Thymus (tissue), 11 donors: ENCODE results near the gene JUP. TPM values are rescaled to one million over a fixed set of nuclear protein-coding genes. Genes with fewer than 3 reads are reported as not detected.
A peak's percentile ranks its signal among the peaks of the same experiment; 100 is the strongest.

Experiments used
- DNase-seq, 9 donors: peaks; one replicate each; pipeline ENCODE4 v3.0.0-alpha.2; 2013; ENCODE audit warnings: low spot score in 9 of 9, low read depth in 6 of 9, missing footprints in 1 of 9
- H3K27ac ChIP-seq, 2 donors: one replicate each; pipeline ENCODE4 v1.5.1; 2013; ENCODE audit warnings: control low read depth in 1 of 2, low read depth in 1 of 2, low read length in 1 of 2, mild to moderate bottlenecking in 1 of 2, moderate library complexity in 1 of 2
- H3K27me3 ChIP-seq, 2 donors: one replicate each; pipeline ENCODE4 v1.5.1; 2013; ENCODE audit warnings: low read length in 1 of 2; ENCODE audit not compliant: control insufficient read depth in 2 of 2, insufficient read depth in 1 of 2
- H3K36me3 ChIP-seq, 2 donors: one replicate each; pipeline ENCODE4 v1.5.1; 2013; ENCODE audit warnings: low read length in 1 of 2, mild to moderate bottlenecking in 1 of 2, moderate library complexity in 1 of 2; ENCODE audit not compliant: control insufficient read depth in 2 of 2, insufficient read depth in 2 of 2
- H3K4me1 ChIP-seq, 2 donors: one replicate each; pipeline ENCODE4 v1.5.1; 2013; ENCODE audit warnings: low read length in 2 of 2; ENCODE audit not compliant: control insufficient read depth in 2 of 2, insufficient read depth in 2 of 2
- H3K4me3 ChIP-seq, 2 donors: one replicate each; pipeline ENCODE4 v1.5.1; 2013; ENCODE audit warnings: low read length in 2 of 2, control low read depth in 1 of 2, mild to moderate bottlenecking in 1 of 2
- H3K9me3 ChIP-seq, 2 donors: one replicate each; pipeline ENCODE4 v1.5.1; 2013; ENCODE audit warnings: low read length in 1 of 2, mild to moderate bottlenecking in 1 of 2; ENCODE audit not compliant: control insufficient read depth in 2 of 2, insufficient read depth in 1 of 2
- WGBS: extraction: QIAGEN DNeasy Blood & Tissue Kit; methylation state at CpG from one replicate; pipeline ENCODE4 v1.1.7; 2013; 5-methylcytosine and 5-hydroxymethylcytosine counted together
- polyA plus RNA-seq: library from polyadenylated mRNA; stranded (reverse); fragments of 200-250 nt; gene quantifications from one replicate; pipeline ENCODE4 v1.2.3, GENCODE V29; 2013
- total RNA-seq: library from RNA; stranded (reverse); fragments of 120-200 nt; gene quantifications from one replicate; pipeline ENCODE4 v1.2.4, GENCODE V29; 2013
- donor health status: healthy.

The JUP gene
- total and polyA plus RNA-seq, 2 donors: 27.0 to 87.6 TPM

DNA sequence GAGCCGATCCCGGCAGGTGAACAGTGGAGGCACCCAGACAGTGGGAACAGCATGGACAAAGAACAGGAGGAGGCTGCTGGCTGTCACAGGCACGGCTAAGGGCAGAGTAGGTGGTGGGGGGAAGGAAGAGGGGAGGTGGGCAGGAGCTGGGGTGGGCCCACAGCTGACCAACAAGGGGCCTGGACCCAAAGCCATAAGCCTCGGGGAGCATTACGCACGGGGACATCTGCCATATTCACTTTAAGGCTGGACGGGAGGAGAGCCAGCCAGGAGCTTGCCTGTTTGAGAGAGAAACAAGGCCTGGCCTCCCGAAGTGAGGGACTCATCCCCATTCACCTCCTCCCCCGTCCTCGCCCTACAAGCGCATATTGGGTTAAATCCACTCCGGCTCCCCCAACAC lies 32.4 kb downstream of the JUP start:
- Histone ChIP-seq H3K27ac (no peak overlapping the region), H3K4me3 (no peak overlapping the region), H3K4me1 (no peaks in the 10 kb centered on the region), H3K27me3 (no peaks in the 10 kb centered on the region), H3K36me3 (peaks cover 9 to 27% of the 10 kb centered on the region in 2 donors), H3K9me3 (no peaks in the 10 kb centered on the region)
- no peak for DNase-seq
- 94% methylated on average over 12 of the region's 12 CpGs for WGBS

DNA sequence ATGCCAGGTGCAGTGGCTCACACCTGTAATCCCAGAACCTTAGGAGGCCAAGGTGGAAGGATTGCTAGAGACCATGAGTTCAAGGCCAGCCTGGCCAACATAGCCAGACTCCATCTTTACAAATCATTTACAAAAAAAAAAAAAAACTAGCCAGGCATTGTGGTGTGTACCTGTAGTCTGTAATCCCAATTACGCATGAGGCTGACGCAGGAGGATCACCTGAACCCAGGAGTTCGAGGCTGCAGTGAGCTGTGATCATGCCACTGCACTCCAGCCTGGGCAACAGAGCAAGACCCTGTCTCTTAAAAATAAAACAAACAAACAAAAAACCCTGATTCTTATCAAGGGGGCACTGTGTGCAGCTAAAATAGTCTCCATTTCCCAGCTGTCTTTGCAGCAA lies 35.2 kb downstream of the JUP start:
- no peak for DNase-seq
- Histone ChIP-seq H3K4me3 (no peak overlapping the region), H3K36me3 (peaks cover 6 to 9% of the 10 kb centered on the region in 2 donors), H3K27ac (no peak overlapping the region), H3K9me3 (no peaks in the 10 kb centered on the region), H3K4me1 (no peaks in the 10 kb centered on the region), H3K27me3 (no peaks in the 10 kb centered on the region)
- WGBS: 82% methylated on average over 3 of the region's 3 CpGs

DNA sequence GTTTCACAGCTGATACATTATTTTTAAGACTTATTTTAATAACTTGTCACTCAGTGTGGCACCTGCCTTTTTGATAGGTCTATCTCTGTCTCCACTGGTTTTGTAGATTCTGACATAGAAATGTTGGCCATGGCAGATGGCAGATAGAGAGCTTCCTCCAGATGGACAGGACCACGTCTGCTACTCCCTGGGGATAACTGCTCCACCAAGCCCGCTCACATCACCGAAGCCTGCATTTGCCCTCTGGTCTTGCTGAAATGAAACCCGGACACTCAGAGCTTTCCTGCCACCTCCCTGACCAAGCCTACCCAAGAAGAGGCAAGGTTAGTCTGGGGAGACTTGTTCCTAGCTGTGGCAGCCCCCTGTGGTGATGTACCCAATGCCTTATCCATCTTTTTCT lies 35.6 kb downstream of the JUP start:
- DNase-seq: no peak
- 96% methylated on average over 4 of the region's 4 CpGs for WGBS
- Histone ChIP-seq H3K9me3 (no peaks in the 10 kb centered on the region), H3K4me1 (no peaks in the 10 kb centered on the region), H3K4me3 (no peak overlapping the region), H3K27ac (no peak overlapping the region), H3K27me3 (no peaks in the 10 kb centered on the region), H3K36me3 (peaks cover 4 to 9% of the 10 kb centered on the region in 2 donors)

DNA sequence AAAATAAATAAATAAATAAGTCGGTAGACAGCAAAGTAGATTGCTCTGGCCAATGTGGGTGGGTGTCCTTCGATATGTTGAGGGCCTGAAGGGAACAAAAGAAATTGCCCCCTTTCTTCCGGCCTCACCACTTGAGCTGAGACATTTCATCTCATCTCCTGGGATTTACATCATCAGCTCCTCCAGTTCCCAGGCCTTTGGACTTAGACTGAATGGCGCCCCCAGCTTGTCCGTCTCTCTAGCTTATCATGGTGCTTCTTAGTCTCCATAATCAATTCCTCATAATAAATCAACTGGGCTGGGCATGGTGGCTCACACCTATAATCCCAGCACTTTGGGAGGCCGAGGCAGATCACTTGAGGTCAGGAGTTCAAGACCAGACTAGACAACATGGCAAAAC lies 38.2 kb downstream of the JUP start:
- no peak overlapping the region for H3K4me3 ChIP-seq
- no peaks in the 10 kb centered on the region for H3K27me3 ChIP-seq
- no peaks in the 10 kb centered on the region for H3K9me3 ChIP-seq
- no peaks in the 10 kb centered on the region for H3K36me3 ChIP-seq
- H3K27ac ChIP-seq: no peak overlapping the region
- no peaks in the 10 kb centered on the region for H3K4me1 ChIP-seq
- WGBS: 98% methylated on average over 6 of the region's 6 CpGs
- DNase-seq: no peak

DNA sequence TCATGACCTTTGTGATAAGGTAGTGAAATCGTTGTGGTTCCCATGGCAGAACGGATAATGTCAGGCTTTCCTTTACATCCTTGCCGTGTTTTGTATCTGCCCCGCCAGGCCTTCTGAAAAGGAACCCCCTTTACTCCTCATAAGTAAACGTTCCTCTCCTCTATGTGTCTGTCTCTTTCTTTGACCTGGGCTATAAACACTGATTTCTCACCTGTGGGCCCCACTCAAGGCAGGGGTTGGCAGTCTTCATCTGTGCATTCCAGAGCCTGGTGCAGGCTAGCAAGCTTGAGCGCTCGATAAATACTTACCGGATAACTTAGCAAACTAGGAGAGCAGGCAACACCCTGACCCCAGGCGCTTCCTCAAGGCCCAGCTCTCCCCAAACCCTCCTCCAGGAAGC lies 44.8 kb downstream of the JUP start:
- Histone ChIP-seq H3K27me3 (peaks cover 6 to 12% of the 10 kb centered on the region in 2 donors), H3K9me3 (no peaks in the 10 kb centered on the region), H3K4me3 (no peak overlapping the region), H3K27ac (no peak overlapping the region), H3K36me3 (no peaks in the 10 kb centered on the region), H3K4me1 (peaks cover 0 to 6% of the 10 kb centered on the region in 2 donors)
- DNase-seq: no peak
- WGBS: 92% methylated on average over 9 of the region's 9 CpGs

DNA sequence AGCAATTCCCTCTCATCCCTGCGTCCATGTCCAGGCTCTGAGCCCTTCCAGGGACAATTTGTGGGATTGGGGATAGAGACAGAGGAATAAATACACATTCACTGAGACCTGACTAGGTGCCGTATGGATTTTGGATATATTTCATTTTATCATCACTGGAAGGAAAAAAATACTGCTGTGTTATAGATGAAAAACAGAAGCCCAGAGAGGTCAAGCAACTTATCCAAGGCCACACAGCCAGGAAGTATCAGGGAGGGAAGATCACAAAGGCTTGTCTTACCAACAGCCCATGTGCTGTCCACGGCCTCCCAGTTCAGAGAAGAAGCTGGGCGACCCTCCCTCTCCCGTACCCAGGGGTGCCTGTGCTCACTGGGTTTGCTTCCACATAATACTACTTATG lies 46.0 kb downstream of the JUP start:
- no peaks in the 10 kb centered on the region for H3K36me3 ChIP-seq
- H3K9me3 ChIP-seq: no peaks in the 10 kb centered on the region
- 99% methylated on average over 5 of the region's 5 CpGs for WGBS

DNA sequence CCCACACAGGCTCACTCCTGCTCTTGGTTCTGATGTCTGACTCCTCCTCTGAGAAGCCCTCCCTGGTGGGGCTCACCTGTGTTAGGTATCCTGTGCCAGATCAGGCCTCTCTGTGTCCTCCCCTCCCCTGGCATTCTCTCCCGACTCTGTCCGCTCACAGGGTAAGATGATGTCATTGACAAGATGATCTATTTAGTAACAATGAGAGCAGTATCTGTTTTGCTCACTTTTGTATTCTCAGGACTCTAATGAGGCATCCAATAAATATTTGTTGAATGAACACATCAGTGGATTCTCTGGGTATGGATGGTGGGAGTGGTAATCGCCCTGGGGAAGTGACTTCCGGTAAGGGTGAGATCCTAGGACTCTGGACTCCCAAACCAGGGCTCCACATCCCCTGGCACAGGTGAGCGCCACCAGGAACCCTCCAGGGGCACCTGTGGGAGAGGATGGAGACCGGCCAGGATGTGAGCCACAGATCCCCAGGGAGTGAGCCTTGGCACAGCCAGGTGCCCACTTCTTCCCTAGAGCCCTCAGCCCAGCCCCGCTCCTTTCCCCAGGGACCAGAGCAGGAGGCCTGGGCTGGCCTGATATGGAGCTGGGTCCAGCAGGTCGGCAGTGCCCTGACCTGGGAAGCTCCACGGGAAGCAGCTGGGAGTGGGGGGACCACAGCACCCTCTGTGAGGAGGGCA lies 46.7 kb downstream of the JUP start:
- peaks cover 0 to 11% of the 10 kb centered on the region in 2 donors for H3K4me1 ChIP-seq
- H3K27ac ChIP-seq: no peak overlapping the region
- H3K9me3 ChIP-seq: no peaks in the 10 kb centered on the region
- H3K27me3 ChIP-seq: peaks cover 21 to 31% of the 10 kb centered on the region in 2 donors
- H3K36me3 ChIP-seq: no peaks in the 10 kb centered on the region
- WGBS: 93% methylated on average over 9 of the region's 9 CpGs
- H3K4me3 ChIP-seq: no peak overlapping the region
- DNase-seq: no peak

More for the DNA sequence above, 46.0 kb downstream of the JUP start:
- H3K27ac ChIP-seq: no peak overlapping the region
- no peak overlapping the region for H3K4me3 ChIP-seq
- H3K4me1 ChIP-seq: peaks cover 0 to 6% of the 10 kb centered on the region in 2 donors
- DNase-seq: no peak
- peaks cover 15 to 24% of the 10 kb centered on the region in 2 donors for H3K27me3 ChIP-seq

DNA sequence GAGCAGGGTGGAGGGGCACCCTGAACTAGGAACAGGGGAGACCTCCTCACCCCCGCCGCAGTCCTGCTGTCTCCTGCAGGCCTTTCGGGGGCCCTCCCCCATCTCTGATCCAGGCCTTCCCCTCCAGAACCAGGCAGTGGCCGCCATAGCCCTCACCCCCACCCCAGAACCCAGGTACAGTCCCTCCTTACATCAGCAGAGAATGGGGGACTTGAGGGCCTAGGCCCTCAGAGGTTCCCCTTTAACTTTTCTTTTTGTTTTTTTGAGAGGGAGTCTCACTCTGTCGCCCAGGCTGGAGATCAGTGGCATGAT lies 47.8 kb downstream of the JUP start:
- WGBS: 98% methylated on average over 5 of the region's 5 CpGs

DNA sequence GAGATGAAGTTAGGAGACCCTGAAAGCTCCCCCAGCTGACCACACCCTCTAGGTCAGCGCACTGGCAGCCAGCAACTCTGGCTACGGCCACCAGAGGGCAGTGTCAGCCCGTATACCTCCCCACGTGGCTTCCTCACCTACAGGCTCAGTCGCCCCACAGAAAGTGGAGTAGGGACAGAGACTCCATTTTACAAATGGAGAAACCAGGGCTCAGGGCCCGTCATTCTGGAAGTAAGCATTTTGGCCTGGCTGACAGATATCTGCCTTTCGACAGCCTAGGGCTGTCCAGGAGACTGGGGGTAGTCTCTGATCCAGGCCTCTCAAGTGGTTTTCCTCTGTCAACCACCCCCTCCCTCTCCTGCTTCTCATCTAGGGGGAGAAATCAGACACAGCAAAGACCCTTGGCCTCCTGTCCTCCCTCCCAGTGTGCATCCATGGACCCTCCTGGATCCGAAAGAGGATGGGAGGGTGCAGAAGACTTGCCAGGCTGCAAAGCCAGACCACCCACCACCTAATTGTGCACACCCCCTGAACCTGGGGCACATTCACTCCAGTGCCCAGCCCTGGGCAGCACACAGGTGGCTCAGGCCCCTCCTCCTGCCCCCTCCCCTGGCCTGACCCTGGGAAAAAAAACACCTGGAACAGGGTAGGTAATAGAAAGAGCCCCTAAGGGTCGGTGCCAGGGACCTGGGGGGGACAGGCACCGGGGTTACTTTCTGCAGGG lies 48.3 kb downstream of the JUP start:
- no peaks in the 10 kb centered on the region for H3K9me3 ChIP-seq
- peaks cover 36 to 47% of the 10 kb centered on the region in 2 donors for H3K27me3 ChIP-seq
- peak; percentile 56 to 89 (median 75) for DNase-seq
- no peak overlapping the region for H3K27ac ChIP-seq
- no peaks in the 10 kb centered on the region for H3K36me3 ChIP-seq
- no peak overlapping the region for H3K4me3 ChIP-seq
- H3K4me1 ChIP-seq: peaks cover 0 to 21% of the 10 kb centered on the region in 2 donors
- WGBS: 34% methylated on average over 10 of the region's 10 CpGs

More for the DNA sequence above, 47.8 kb downstream of the JUP start:
- no peak for DNase-seq
- peaks cover 31 to 42% of the 10 kb centered on the region in 2 donors for H3K27me3 ChIP-seq
- no peaks in the 10 kb centered on the region for H3K36me3 ChIP-seq
- peaks cover 0 to 21% of the 10 kb centered on the region in 2 donors for H3K4me1 ChIP-seq
- no peak overlapping the region for H3K4me3 ChIP-seq
- no peaks in the 10 kb centered on the region for H3K9me3 ChIP-seq
- H3K27ac ChIP-seq: no peak overlapping the region
